Activated naive CD4-positive, alpha-beta T cell treated with anti-CD3 and anti-CD28 coated beads, Interleukin-2, amount 10 ng/mL, durations not matched to agents 7 days and 5 days (primary cell): ENCODE results near the gene ROR1.

Experiments used
- CTCF ChIA-PET: fragments of 350-600 bp; sonication (Branson Sonifier 250); formaldehyde crosslinking; loops from one replicate; lab custom pipeline; 2021; ENCODE audit warnings: antibody characterized with exemption; lab: Charles Lee
- DNase-seq: peaks from one replicate; pipeline ENCODE4 v3.0.0-alpha.2; 2020
- H3K27ac Mint-ChIP-seq: one replicate; pipeline ENCODE4 v1.8.0; 2021; ENCODE audit warnings: mild to moderate bottlenecking, moderate library complexity, mixed read lengths
- H3K27me3 Mint-ChIP-seq: one replicate; pipeline ENCODE4 v1.8.0; 2021; ENCODE audit warnings: mild to moderate bottlenecking, mixed read lengths
- H3K36me3 Mint-ChIP-seq: one replicate; pipeline ENCODE4 v1.8.0; 2021; ENCODE audit warnings: mixed read lengths
- H3K4me1 Mint-ChIP-seq: one replicate; pipeline ENCODE4 v1.8.0; 2021; ENCODE audit warnings: mixed read lengths
- H3K4me3 Mint-ChIP-seq: one replicate; pipeline ENCODE4 v1.8.0; 2021; ENCODE audit warnings: mild to moderate bottlenecking, moderate library complexity, mixed read lengths
- H3K9me3 Mint-ChIP-seq: one replicate; pipeline ENCODE4 v1.8.0; 2021; ENCODE audit warnings: mixed read lengths

The ROR1 gene

DNA sequence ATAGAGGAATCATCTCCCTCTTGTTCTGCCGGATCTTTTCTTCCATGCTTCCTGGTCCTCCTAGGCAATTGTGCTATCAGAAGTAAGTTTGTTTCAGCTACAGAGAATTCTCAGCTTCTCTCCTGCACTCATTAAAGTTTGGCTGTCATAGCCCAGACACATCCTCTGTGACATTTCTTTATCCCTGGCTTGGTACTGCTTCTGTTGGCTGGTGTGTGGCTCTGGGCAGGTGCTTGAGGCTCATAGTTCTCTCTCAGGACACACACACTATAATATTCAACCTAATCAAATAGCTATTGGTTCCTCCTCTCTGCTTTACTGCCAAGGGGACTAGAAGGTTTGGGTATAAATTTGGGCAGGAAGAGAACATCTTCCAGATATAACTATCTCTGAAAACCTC lies 172.1 kb downstream of the ROR1 start:
- no peaks in the 10 kb centered on the region for H3K9me3 Mint-ChIP-seq
- no peaks in the 10 kb centered on the region for H3K4me1 Mint-ChIP-seq
- CTCF ChIA-PET: no interaction called here
- H3K27ac Mint-ChIP-seq: no peak overlapping the region
- no peak overlapping the region for H3K4me3 Mint-ChIP-seq
- H3K27me3 Mint-ChIP-seq: peaks cover 7% of the 10 kb centered on the region
- DNase-seq: no peak
- no peaks in the 10 kb centered on the region for H3K36me3 Mint-ChIP-seq

DNA sequence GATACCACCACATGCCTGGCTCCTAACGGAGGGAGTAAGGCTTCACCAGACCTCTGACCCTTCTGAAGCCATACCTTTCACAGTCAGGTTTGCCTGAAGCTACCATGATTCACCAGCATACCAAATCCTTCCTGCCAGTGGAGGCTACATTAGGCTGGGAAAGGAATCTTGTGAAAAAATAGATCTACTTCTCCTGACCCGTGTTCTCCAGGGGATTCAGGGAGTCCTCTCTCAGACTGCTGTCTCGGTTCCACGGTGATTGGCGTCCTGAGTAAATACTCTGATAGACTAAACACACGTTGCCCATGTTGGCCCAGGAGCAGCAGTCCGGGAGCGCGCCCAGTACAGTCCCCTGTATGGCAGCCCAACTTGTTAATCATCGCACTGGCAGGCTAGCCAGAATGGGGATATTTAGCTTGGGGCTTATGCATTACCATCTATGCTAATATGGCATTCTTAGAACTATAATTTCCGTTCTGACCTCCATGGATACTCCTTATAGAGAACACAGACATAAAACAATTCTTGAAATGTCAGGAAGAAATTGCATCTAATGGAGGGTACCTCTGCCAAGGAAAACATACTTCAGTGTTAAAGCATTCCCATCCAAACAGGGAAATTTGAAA lies 173.2 kb downstream of the ROR1 start:
- Mint-ChIP-seq H3K4me3 (no peak overlapping the region), H3K27me3 (peaks cover 7% of the 10 kb centered on the region)

DNA sequence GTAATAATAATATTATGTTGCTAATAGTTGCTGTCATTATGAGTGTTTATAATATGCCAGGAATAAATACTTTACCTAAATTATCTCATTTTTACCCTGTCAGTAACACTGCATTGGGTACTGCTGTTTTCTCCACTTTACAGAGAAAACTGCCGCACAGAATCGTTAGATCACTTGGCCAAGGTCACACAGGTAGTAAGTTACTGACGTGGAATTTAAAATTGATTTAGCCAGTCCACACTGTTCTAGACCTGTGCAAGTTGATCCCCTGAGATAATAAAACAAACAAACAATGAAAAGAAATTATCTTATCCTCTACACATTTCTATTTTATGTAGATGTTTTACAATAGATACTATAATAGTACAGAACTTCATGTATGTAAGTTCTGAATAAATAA lies 174.1 kb downstream of the ROR1 start:
- H3K9me3 Mint-ChIP-seq: no peaks in the 10 kb centered on the region
- no peaks in the 10 kb centered on the region for H3K36me3 Mint-ChIP-seq
- H3K27ac Mint-ChIP-seq: no peak overlapping the region
- no peaks in the 10 kb centered on the region for H3K4me1 Mint-ChIP-seq
- H3K27me3 Mint-ChIP-seq: peaks cover 11% of the 10 kb centered on the region
- CTCF ChIA-PET: no interaction called here
- H3K4me3 Mint-ChIP-seq: no peak overlapping the region
- no peak for DNase-seq

More for the DNA sequence above, 173.2 kb downstream of the ROR1 start:
- Mint-ChIP-seq H3K27ac (no peak overlapping the region), H3K36me3 (no peaks in the 10 kb centered on the region), H3K4me1 (no peaks in the 10 kb centered on the region), H3K9me3 (no peaks in the 10 kb centered on the region)
- DNase-seq: no peak
- CTCF ChIA-PET: interaction anchor here (0.6 kb wide), 1 partner anchor 82 kb away, joined by 4 read pairs; no protein-coding TSS in a partner anchor

DNA sequence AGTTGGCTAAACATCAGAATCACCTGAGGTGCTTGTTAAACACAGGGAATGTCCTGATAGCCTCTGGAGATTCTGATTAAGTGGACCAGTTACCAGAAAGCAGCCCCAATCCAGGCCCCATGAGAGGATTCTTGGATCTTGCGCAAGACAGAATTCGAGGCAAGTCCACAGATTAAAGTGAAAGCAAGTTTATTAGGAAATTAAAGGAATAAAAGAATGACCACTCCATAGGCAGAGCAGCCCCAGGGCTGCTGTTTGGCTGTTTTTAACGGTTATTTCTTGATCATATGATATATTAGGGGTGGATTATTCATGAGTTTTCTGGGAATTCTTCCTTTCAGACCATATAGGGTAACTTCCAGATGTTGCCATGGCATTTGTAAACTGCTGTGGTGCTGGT lies 176.2 kb downstream of the ROR1 start:
- H3K4me3 Mint-ChIP-seq: no peak overlapping the region
- H3K27ac Mint-ChIP-seq: no peak overlapping the region
- peaks cover 5% of the 10 kb centered on the region for H3K9me3 Mint-ChIP-seq
- DNase-seq: no peak
- peaks cover 4% of the 10 kb centered on the region for H3K27me3 Mint-ChIP-seq
- H3K4me1 Mint-ChIP-seq: no peaks in the 10 kb centered on the region
- CTCF ChIA-PET: no interaction called here
- no peaks in the 10 kb centered on the region for H3K36me3 Mint-ChIP-seq

DNA sequence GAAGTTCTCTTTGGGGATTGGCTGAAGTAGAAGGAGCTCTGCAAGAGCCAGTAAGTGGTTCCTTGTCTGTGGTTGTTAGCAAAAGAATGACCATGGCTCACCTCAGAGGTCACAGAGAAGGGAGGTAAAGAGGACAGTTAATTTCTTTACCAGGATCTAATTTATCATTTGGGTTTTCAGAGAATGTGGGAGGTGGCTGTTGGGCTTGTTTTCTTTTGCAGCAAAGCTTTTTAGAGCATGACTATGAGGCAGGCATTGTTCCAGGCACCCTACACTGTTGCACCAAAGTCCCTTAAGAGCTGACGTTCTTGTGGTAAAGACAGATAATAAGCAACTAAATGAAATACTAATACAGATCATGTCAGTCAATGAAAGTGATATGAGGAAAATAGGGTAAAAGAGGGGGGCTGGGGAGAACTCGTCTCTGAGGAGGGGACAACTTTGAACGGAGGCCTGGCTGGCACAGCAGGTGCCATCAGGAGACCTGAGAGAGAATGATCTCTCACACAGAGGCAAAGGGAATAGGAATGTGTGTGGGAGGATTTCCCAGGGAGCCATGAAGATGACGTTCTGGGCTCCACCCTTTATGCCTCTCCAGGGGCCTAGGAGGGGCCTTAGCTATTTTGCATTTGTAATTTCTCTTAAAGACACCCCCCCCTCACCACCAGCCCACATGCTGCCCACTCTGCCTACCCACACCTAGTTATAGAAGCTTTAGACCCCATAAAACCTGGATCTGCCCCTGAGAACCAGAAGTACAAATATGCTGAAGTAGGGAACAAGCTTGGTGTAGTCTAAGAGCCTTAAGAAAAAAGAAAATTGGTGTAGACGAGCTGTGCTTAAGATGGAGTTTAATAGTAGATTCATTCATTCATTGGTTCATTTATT lies 177.5 kb downstream of the ROR1 start:
- Mint-ChIP-seq H3K9me3 (peaks cover 5% of the 10 kb centered on the region), H3K27me3 (peaks cover 4% of the 10 kb centered on the region), H3K36me3 (no peaks in the 10 kb centered on the region), H3K4me1 (no peaks in the 10 kb centered on the region), H3K4me3 (no peak overlapping the region), H3K27ac (no peak overlapping the region)
- DNase-seq: no peak
- CTCF ChIA-PET: no interaction called here

DNA sequence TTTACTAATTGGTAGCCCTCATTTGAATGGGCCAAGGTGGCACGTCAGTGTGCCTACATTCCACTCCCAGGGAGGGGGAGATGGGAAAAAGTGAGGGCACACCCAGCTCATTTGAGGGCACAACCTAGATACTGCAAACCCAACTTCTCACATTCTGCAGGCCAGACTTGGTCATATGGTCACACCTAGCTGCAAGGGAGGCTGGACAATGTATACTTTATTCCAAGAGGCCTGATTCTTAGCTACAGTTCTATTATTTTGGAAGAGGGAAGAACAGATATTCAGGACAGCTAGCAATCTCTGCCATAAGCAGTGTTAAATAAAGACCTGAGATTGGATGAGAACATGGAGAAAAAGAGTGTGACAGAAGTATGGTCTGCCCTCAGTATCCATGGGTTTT lies 180.4 kb downstream of the ROR1 start:
- no peaks in the 10 kb centered on the region for H3K4me1 Mint-ChIP-seq
- no peaks in the 10 kb centered on the region for H3K36me3 Mint-ChIP-seq
- no peak overlapping the region for H3K27ac Mint-ChIP-seq
- H3K27me3 Mint-ChIP-seq: peaks cover 4% of the 10 kb centered on the region
- H3K4me3 Mint-ChIP-seq: no peak overlapping the region
- DNase-seq: no peak
- peaks cover 7% of the 10 kb centered on the region for H3K9me3 Mint-ChIP-seq
- CTCF ChIA-PET: no interaction called here

DNA sequence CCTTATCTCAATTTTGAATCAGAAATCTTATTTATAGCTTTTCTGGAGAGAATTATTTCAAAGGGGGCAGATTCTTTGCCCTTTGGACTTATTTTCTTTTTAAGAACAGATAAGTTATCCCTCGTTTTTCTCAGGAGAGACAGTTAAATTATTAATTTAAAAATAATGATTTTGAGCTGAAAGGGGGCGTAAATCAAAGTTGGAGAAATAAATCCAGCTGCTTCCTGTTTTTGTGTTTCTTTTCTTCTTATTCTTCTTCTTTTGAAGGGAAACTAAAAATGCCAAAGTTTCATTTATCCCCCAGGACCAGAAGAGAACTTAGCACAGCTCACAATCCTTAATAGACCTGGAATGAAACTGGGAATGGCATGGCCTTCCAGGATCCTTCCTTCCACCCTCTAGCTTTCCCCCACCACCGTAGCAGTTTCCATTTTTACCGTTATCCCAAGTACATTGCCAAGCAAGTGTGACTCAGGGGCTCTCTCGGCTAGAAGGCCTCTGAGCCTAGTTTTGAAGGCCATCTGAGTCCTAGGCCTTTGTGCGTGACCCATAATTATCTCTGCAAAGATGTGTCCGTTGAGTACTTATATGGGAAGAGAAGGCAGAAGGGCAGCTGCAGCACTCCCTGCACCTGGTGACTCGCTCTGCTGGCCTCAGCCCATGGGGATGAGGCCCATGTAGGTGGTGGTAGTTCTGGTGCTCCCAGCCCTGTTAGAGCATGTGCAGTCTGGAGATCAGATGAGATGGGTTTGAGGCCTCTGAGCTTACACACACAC lies 181.7 kb downstream of the ROR1 start:
- CTCF ChIA-PET: no interaction called here
- no peaks in the 10 kb centered on the region for H3K4me1 Mint-ChIP-seq
- H3K27me3 Mint-ChIP-seq: peaks cover 4% of the 10 kb centered on the region
- H3K27ac Mint-ChIP-seq: no peak overlapping the region
- H3K4me3 Mint-ChIP-seq: no peak overlapping the region
- DNase-seq: no peak
- no peaks in the 10 kb centered on the region for H3K36me3 Mint-ChIP-seq
- H3K9me3 Mint-ChIP-seq: peaks cover 7% of the 10 kb centered on the region

DNA sequence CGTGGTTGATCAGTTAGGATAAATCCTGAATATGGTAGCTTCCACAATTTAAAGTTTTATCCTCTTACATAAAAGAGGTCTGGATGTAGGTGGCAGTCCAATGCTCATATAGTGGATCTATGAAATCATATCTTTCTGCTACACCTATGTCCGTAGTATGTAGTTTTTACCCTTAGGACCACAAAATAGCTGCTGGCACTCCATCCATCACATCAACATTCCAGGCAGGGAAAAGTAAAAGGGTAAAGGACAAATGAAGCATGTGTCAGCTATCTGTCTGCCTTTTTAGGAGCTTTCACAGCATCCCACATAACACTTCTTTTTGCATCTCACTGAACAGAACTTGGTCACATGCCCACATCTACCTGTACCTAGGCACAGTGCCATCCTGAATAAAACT lies 184.7 kb downstream of the ROR1 start:
- CTCF ChIA-PET: no interaction called here
- H3K9me3 Mint-ChIP-seq: peaks cover 6% of the 10 kb centered on the region
- no peak overlapping the region for H3K27ac Mint-ChIP-seq

DNA sequence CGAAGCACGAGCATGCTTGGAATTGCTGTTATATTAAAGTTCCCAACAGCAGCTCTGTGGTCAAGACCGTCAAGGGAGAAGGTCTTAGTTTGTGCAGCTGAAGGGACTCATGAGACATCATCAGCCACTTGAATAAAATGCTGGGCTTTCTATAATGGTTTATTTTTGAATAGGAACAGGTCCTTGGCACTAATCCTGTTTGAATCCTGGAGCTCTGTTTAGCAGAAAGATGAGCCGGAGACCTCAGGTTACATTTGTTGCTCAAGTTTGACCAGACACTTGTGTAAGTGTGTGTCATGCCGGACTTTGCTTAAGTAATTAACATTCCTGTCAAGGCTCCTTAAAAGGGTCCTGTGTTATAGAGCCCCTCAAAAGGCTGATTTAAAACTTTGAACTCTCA lies 186.5 kb downstream of the ROR1 start:
- H3K27me3 Mint-ChIP-seq: peaks cover 4% of the 10 kb centered on the region
- CTCF ChIA-PET: no interaction called here
- H3K4me3 Mint-ChIP-seq: no peak overlapping the region
- H3K27ac Mint-ChIP-seq: no peak overlapping the region
- H3K4me1 Mint-ChIP-seq: no peaks in the 10 kb centered on the region
- H3K36me3 Mint-ChIP-seq: no peaks in the 10 kb centered on the region
- peaks cover 2% of the 10 kb centered on the region for H3K9me3 Mint-ChIP-seq
- no peak for DNase-seq

More for the DNA sequence above, 184.7 kb downstream of the ROR1 start:
- Mint-ChIP-seq H3K36me3 (no peaks in the 10 kb centered on the region), H3K27me3 (peaks cover 4% of the 10 kb centered on the region), H3K4me1 (no peaks in the 10 kb centered on the region), H3K4me3 (no peak overlapping the region)
- no peak for DNase-seq

DNA sequence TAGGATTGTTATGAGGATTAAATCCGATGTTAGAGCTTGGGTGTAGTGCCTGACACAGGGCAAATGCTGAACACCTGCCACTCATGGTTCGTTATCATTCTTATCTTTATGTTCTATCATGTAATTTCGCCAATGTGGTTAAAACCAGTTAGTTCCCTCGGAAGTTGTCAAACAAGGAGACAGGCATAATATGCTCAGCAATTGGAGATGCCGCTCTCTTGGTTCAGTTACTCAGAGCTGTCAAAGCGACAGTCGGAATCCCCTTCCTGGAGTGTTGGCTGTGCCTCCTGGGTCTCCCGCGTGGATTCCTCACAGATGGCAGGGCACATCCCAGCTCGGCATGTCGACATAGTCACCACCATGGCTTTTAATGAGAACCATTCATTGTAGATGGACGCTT lies 192.2 kb downstream of the ROR1 start:
- H3K27ac Mint-ChIP-seq: no peak overlapping the region
- DNase-seq: no peak
- H3K27me3 Mint-ChIP-seq: peaks cover 4% of the 10 kb centered on the region
- H3K4me1 Mint-ChIP-seq: no peaks in the 10 kb centered on the region
- CTCF ChIA-PET: no interaction called here
- H3K36me3 Mint-ChIP-seq: no peaks in the 10 kb centered on the region
- no peak overlapping the region for H3K4me3 Mint-ChIP-seq
- no peaks in the 10 kb centered on the region for H3K9me3 Mint-ChIP-seq

DNA sequence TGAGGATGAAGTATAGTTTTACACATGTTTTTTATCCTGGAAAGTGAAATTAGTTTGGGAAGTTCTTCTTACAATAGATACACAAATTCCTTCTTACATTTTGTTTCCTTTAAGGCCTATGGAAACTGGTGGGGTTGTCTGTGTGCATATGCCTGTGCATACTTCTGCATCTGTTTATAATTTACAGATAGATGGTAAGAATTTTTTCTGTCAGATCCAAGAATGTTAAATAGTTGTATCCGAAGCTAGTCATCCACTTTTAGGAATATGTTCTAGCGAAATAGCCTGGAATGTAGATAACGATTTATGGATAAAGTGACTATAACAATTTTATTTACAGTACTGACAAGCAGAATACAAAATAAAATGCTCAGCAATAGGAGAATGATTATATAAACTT lies 194.1 kb downstream of the ROR1 start:
- CTCF ChIA-PET: no interaction called here
- Mint-ChIP-seq H3K27me3 (no peaks in the 10 kb centered on the region), H3K36me3 (no peaks in the 10 kb centered on the region), H3K27ac (no peak overlapping the region), H3K4me3 (no peak overlapping the region), H3K4me1 (no peaks in the 10 kb centered on the region), H3K9me3 (no peaks in the 10 kb centered on the region)
- DNase-seq: no peak

DNA sequence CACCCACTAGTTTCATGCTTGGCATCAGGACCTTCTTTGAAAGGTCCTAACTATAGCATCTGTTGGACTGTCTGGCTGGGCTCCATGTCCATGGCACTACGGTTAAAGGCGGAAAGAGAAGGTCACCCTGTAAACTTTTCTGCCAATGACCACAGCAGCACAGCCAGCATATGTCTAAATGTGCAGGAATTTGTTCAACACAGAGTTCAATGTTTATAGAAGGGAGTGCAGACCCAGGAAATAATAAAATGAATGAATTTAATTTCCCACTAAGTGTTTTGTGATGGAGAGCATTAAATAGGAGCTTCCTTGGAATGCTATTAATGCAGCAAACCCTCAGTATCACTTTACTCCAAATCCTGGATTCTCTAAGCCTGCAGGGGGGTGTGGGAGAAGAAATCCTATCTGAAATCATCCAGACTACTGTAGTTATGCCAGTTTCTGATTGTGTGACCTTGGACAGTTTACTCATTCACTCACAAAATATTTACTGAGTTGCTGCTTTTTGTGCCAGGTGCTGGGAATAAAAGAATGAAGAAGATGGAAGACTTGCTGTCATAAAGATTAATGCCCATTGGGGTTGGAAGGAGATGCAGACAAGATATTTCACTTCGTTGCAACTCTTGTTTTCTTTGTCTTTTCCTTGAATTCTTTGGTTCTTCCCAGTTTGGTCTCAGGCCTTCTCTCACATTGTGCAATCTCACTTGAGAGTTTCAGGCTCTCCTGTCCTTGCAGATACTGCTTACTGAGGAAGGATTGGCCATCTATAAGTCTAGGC lies 195.0 kb downstream of the ROR1 start:
- Mint-ChIP-seq H3K36me3 (no peaks in the 10 kb centered on the region), H3K4me1 (no peaks in the 10 kb centered on the region), H3K27me3 (no peaks in the 10 kb centered on the region), H3K9me3 (no peaks in the 10 kb centered on the region), H3K27ac (no peak overlapping the region), H3K4me3 (no peak overlapping the region)
- DNase-seq: no peak
- CTCF ChIA-PET: no interaction called here

DNA sequence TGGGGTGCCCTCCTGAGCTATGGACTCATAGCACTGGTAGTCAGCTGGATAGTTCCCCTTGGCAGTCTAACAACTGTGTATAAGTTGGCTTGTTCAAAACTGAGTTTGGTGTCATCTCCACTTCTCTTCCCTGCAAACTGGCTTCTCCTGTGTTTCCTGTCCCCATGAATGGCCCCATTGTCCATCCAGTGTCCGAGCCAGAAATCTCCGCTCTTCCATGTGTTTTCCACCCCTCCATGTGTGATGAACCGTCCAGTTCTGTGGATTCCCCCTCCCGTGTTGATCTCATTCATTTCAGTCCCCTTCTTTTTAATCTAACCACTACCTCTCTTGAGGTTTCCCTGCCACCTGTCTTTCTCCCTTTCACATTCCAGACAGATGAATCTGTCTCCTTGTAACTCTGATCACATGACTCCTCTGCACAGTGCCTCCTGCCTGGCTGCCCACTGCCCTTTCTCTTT lies 195.7 kb downstream of the ROR1 start:
- H3K9me3 Mint-ChIP-seq: no peaks in the 10 kb centered on the region
- no peak overlapping the region for H3K4me3 Mint-ChIP-seq
- no peaks in the 10 kb centered on the region for H3K27me3 Mint-ChIP-seq
- CTCF ChIA-PET: no interaction called here
- DNase-seq: no peak
- H3K4me1 Mint-ChIP-seq: no peaks in the 10 kb centered on the region
- H3K36me3 Mint-ChIP-seq: no peaks in the 10 kb centered on the region
- no peak overlapping the region for H3K27ac Mint-ChIP-seq

DNA sequence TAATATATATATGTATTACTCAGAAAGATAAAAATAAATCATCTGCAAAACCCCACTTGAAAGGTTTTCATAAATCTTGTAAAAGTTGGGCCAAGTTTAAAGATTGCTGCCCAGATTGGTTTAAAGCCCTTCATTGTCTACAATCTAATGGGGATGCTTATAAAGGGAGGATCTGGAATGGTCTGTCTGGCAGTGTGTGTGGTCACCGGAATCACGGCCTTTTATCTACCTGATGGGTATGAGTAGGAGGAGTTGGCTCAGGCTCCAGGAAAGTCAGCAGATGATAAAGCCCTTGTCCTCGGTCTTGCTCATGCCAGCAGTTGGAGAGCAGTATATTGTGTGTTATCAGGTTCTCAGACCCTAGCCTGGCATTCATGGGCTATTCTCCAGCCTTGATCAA lies 197.7 kb downstream of the ROR1 start:
- no peaks in the 10 kb centered on the region for H3K9me3 Mint-ChIP-seq
- H3K27ac Mint-ChIP-seq: no peak overlapping the region
- H3K27me3 Mint-ChIP-seq: no peaks in the 10 kb centered on the region
- H3K4me3 Mint-ChIP-seq: no peak overlapping the region
- H3K36me3 Mint-ChIP-seq: no peaks in the 10 kb centered on the region
- CTCF ChIA-PET: no interaction called here
- no peaks in the 10 kb centered on the region for H3K4me1 Mint-ChIP-seq
- no peak for DNase-seq
